Heart right ventricle (tissue), 16 donors: ENCODE measurements around the gene C9orf57. TPM values are rescaled to one million over a fixed set of nuclear protein-coding genes. Genes with fewer than 3 reads are reported as not detected.
"Not testable (repeated sequence)": the region's sequence is repeated elsewhere in the genome, so short reads cannot be mapped to it uniquely, and the experiment has no call there.

ENCODE experiments used
- ATAC-seq, 8 donors: fragments of 200-7000 bp; cut with Tn5 transposase; one replicate each; pipeline ENCODE4 v1.9.1; 2020; ENCODE audit warnings: mild to moderate bottlenecking in 8 of 8, moderate library complexity in 8 of 8, moderate number of reproducible peaks in 1 of 8
- DNase-seq, 2 donors: peaks; one replicate each; pipeline ENCODE4 v3.0.0-alpha.2; 2020
- H3K27ac ChIP-seq, 10 donors: fragments of 200-600 bp; sonication (generic) in 2 of 10; one replicate each; pipeline versions ENCODE4 v1.5.0 to v1.8.0; 2020 to 2022; ENCODE audit warnings: mild to moderate bottlenecking in 3 of 10
- H3K27me3 ChIP-seq, 7 donors: fragments of 200-600 bp; one replicate each; pipeline ENCODE4 v1.8.0; 2021 to 2022; ENCODE audit warnings: mild to moderate bottlenecking in 2 of 7
- H3K36me3 ChIP-seq, 9 donors: fragments of 200-600 bp; sonication (generic) in 1 of 9; one replicate each; pipeline versions ENCODE4 v1.5.0 to v1.8.0; 2020 to 2022; ENCODE audit warnings: mild to moderate bottlenecking in 2 of 9
- H3K4me1 ChIP-seq, 9 donors: fragments of 200-600 bp; sonication (generic) in 1 of 9; one replicate each; pipeline versions ENCODE4 v1.5.0 to v1.8.0; 2020 to 2022; ENCODE audit warnings: mild to moderate bottlenecking in 4 of 9
- H3K4me3 ChIP-seq, 10 donors: fragments of 200-600 bp; sonication (generic) in 2 of 10; one replicate each; pipeline versions ENCODE4 v1.5.0 to v1.8.0; 2020 to 2022; ENCODE audit warnings: mild to moderate bottlenecking in 7 of 10, moderate library complexity in 2 of 10
- H3K9me3 ChIP-seq, 11 donors: fragments of 200-600 bp in 10 of 11; sonication (generic) in 2 of 11; one replicate each; pipeline versions ENCODE4 v1.5.0 to v1.8.0; 2013 to 2022; ENCODE audit warnings: mild to moderate bottlenecking in 2 of 11, control low read depth in 1 of 11, moderate library complexity in 1 of 11
- WGBS, 2 donors: extraction: QIAGEN DNeasy Blood & Tissue Kit; methylation state at CpG; one replicate each; pipeline ENCODE4 v1.1.7; 2013; ENCODE audit warnings: inconsistent platforms in 1 of 2; 5-methylcytosine and 5-hydroxymethylcytosine counted together
- intact Hi-C, 10 donors: fragments of 100-400 bp; cut with DNase I; formaldehyde crosslinking; loops; one replicate each; pipeline versions ENCODE4 v1.11.1 to v1.14.2; 2022
- polyA plus RNA-seq, 2 donors: library from polyadenylated mRNA; stranded (reverse); fragments of 200-250 nt; gene quantifications; one replicate each; pipeline ENCODE4 v1.2.3, GENCODE V29; 2013
- total RNA-seq, 10 donors: library from RNA; stranded (reverse); fragmentation: NEBNext Ultra II Directional in 3 of 10; extraction: Animal tissue kit (Norgen Biotek cat#: 25700) in 3 of 10; gene quantifications; one replicate each; pipeline versions ENCODE4 v1.2.1 to v1.2.4, GENCODE V29; 2021 to 2023
- TF ChIP-seq, protein P1 (sequence below), 9 donors: fragments of 200-600 bp; sonication (generic) in 2 of 9; IDR thresholded peaks; one replicate each; pipeline versions ENCODE4 v1.5.0 to v1.8.0; 2021 to 2022; ENCODE audit warnings: antibody characterized with exemption in 9 of 9, mild to moderate bottlenecking in 5 of 9, moderate library complexity in 1 of 9
- donor health status: Arrhythmogenic right ventricular cardiomyopathy.
- donor health status: ischemic (EF 13 %, LVEDD 7.1; RV severe dilation, severe dysfunction).
- donor health status: healthy with polysubstance abuse.
- donor health status: DM: no; HTN: yes; CAD: no.
- donor health status: DM: no; HTN: no; CAD: no.
- donor health status: ischemic (EF 25% LVEDD 6.9; RV normal size, moderate dysfunction).
- donor health status: ischemic (EF 25% LVEDD 5.7; RV mildly dilated, moderate dysfunction).
- donor health status: healthy.
- donor health status: DM: yes; HTN: yes; CAD: no.
- donor health status: Ischemic cardiomyopathy.
- donor health status: ischemic (EF 35%, LVEDD 5.7; RV mildly dilated, moderate dysfunction).
- donor health status: nonischemic (EF 11% LVEDD 7.7; RV severe dilation, severe dysfunction).
- donor health status: DM: yes; HTN: yes; CAD: no.
- donor health status: PGD.
- donor health status: ischemic (EF 29% LVEDD 5.4; RV normal size, mild dysfunction).
- donor health status: nonischemic (EF 23%, LVEDD 6.1; RV moderate dilation, normal function).

Gene C9orf57
- total and polyA plus RNA-seq, 12 donors, result not detected

DNA sequence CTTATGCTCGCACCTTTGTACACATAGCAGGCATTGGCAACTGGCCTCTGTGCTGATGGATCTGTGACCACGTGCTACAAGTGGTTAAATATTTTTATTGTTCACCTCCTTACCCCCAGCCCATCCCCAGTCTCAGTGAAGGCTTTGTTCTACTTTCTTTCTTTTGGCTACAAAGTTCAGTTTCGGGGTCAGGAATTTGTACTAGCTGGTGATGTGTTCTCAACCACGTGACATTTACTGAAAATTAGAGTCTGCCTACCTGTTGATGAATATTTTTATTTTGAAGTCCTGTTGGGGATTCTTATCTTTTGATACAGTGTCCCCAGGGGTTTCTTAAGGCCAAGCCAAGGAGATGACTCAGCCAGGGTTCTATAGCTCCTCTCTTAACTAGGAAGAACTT, 47.8 kb downstream of the C9orf57 start:
- H3K4me1 ChIP-seq, result no peaks in the 10 kb centered on the region
- TF ChIP-seq, protein P1, sequence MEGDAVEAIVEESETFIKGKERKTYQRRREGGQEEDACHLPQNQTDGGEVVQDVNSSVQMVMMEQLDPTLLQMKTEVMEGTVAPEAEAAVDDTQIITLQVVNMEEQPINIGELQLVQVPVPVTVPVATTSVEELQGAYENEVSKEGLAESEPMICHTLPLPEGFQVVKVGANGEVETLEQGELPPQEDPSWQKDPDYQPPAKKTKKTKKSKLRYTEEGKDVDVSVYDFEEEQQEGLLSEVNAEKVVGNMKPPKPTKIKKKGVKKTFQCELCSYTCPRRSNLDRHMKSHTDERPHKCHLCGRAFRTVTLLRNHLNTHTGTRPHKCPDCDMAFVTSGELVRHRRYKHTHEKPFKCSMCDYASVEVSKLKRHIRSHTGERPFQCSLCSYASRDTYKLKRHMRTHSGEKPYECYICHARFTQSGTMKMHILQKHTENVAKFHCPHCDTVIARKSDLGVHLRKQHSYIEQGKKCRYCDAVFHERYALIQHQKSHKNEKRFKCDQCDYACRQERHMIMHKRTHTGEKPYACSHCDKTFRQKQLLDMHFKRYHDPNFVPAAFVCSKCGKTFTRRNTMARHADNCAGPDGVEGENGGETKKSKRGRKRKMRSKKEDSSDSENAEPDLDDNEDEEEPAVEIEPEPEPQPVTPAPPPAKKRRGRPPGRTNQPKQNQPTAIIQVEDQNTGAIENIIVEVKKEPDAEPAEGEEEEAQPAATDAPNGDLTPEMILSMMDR (IDR thresholded peaks at IDR 0.05), result no peak
- intact Hi-C loops, result no loop called here
- H3K27ac ChIP-seq, result no peak overlapping the region
- ATAC-seq, result no peak
- H3K4me3 ChIP-seq, result no peak overlapping the region
- WGBS, 2 donors, result 86 to 89% methylated on average over 4 of the region's 4 CpGs
- no peaks in the 10 kb centered on the region for H3K36me3 ChIP-seq
- H3K27me3 ChIP-seq, result no peaks in the 10 kb centered on the region
- no peak for DNase-seq
- no peaks in the 10 kb centered on the region for H3K9me3 ChIP-seq

DNA sequence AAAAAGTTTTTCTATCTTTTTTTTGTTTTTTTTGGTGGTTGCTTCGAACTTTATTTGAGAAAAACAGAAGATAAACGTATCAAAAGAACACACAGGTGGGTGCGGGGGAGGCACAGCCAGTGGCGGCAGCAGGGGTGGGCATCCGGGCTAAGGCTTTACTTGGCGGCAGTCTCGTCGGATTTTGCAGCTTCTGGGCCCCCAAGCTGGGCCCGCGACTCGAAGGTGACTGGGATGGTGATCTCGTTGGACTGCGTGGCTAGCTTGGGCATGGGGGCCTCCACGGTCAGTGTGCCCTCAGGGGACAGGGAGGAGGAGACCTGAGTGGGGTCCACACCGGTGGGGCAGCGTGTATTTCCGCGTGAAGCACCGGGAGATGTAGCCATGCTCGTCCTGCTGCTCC, 52.7 kb downstream of the C9orf57 start:
- H3K4me1 ChIP-seq, H3K4me3 ChIP-seq, DNase-seq, H3K27ac ChIP-seq, H3K9me3 ChIP-seq, H3K27me3 ChIP-seq, intact Hi-C loops, H3K36me3 ChIP-seq, ATAC-seq: not testable (repeated sequence)
- 89 to 92% methylated on average over 20 of the region's 20 CpGs for WGBS, 2 donors

DNA sequence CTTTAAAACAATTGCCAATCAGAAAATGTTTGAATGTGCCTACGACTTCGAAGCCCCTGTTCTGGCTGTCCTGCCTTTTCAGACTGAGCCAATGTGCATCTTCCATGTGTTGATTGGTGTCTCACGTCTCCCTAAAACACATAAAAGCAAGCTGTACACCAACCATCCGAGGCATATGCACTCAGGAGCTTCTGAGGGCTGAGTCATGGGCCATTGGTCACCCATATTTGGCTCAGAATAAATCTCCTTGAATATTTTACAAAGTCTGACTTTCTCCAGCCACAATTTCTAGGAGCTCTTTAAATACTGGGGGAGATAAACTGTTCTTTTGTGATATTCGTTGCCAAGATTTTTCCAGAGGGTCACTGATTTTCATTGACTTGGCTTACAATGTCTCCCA, 53.9 kb downstream of the C9orf57 start:
- no peaks in the 10 kb centered on the region for H3K9me3 ChIP-seq
- H3K27ac ChIP-seq, result no peak overlapping the region
- intact Hi-C loops, result no loop called here
- H3K4me1 ChIP-seq, result no peaks in the 10 kb centered on the region
- H3K36me3 ChIP-seq, result no peaks in the 10 kb centered on the region
- DNase-seq (no peak), ATAC-seq (no peak)
- TF ChIP-seq, protein P1 (IDR thresholded peaks at IDR 0.05), result no peak
- H3K4me3 ChIP-seq, result no peak overlapping the region
- 70 to 76% methylated on average over 5 of the region's 5 CpGs for WGBS, 2 donors
- H3K27me3 ChIP-seq, result no peaks in the 10 kb centered on the region

DNA sequence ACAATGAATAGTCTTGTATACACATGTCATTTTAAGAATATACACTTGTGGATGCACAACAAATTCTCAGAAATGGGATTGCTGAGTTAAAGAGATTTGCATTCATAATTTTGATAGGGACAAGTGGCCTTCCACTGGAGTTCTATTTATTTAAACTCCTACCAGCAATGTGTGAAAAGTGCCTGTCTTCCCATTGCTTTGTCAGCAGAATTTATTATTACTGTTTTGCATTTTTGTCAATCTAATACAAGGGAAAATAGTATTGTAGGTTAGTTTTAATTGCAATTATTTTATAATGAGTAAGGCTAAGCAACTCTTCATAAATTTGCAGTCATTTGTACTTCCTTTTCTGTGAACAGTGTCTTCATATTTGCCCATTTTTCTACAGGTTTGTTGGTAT, 55.0 kb downstream of the C9orf57 start:
- no peaks in the 10 kb centered on the region for H3K4me1 ChIP-seq
- TF ChIP-seq, protein P1 (IDR thresholded peaks at IDR 0.05), result no peak
- peaks cover 0 to 3% (median 0%) of the 10 kb centered on the region in 11 donors for H3K9me3 ChIP-seq
- no peaks in the 10 kb centered on the region for H3K27me3 ChIP-seq
- H3K36me3 ChIP-seq, result no peaks in the 10 kb centered on the region
- intact Hi-C loops, result no loop called here
- no peak overlapping the region for H3K4me3 ChIP-seq
- DNase-seq (no peak), ATAC-seq (no peak)
- H3K27ac ChIP-seq, result no peak overlapping the region

Other genes with a start within 250 kb of the C9orf57 start
- gene ABHD17B, start 149.4 kb downstream of the C9orf57 start, total RNA-seq, result 10 to 100 TPM in 4 of 10 donors, 1 to 10 TPM in 6; 8.5 to 14.8 (median 9.7) TPM
- 1 to 10 TPM; 2.6 to 5.1 TPM for gene ABHD17B, start 149.4 kb downstream of the C9orf57 start, polyA plus RNA-seq
- 1 to 10 TPM; 3.8 to 8.5 (median 6.1) TPM for gene C9orf85, start 149.0 kb downstream of the C9orf57 start, total RNA-seq
- gene C9orf85, start 149.0 kb downstream of the C9orf57 start, polyA plus RNA-seq, result 1 to 10 TPM; 5.7 to 7.2 TPM
- gene GDA, start 88.8 kb upstream of the C9orf57 start, total RNA-seq, result 1 to 10 TPM in 2 of 10 donors, under 1 TPM in 6, not detected in 2; 0.11 to 5.5 (median 0.39) TPM
- under 1 TPM in 1 of 2 donors, not detected in 1; 0.15 TPM for gene GDA, start 88.8 kb upstream of the C9orf57 start, polyA plus RNA-seq